GM12801 (cell line): ENCODE results near the gene OR52N2.

ENCODE experiments used
- CTCF ChIP-seq: IDR thresholded peaks from one replicate; pipeline ENCODE4 v1.5.1; 2011; ENCODE audit warnings: control low read depth; ENCODE audit not compliant: insufficient read length; ENCODE audit errors: extremely low read depth

OR52N2 gene

DNA sequence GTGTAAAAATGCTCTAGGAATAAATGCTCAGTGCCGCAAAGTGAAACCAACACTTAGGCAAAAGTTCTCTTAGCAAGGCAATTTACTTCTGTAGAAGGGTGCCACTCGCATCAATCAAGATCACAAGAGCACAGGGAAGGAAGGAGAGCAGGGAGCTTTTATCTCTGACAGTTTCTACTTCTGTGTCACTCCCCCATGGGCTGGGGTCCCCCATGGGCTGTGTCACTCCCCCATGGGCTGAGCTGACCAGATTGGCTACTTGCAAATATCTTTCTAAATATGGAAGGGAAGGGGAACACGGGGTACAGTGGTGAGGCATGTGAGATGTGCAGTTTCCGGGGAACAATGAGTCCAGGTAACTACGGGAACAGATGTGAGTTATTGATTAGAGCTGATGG lies 397 bp downstream of the OR52N2 start:
- TF ChIP-seq CTCF = no peak

GRCh38 chr11:5809905-5810795 lies 1.4 kb downstream of the OR52N2 start:
- TF ChIP-seq CTCF = no peak

GRCh38 chr11:5815534-5815933 lies 6.8 kb downstream of the OR52N2 start:
- no peak for TF ChIP-seq CTCF

- TF ChIP-seq CTCF = no peak
These were observed 9.6 kb downstream of the OR52N2 start for GRCh38 chr11:5818245-5818886.

- no peak for TF ChIP-seq CTCF
These were observed 22.6 kb downstream of the OR52N2 start for GRCh38 chr11:5831196-5831829.

- TF ChIP-seq CTCF = no peak
These were observed 24.7 kb downstream of the OR52N2 start for GRCh38 chr11:5833446-5833845.

DNA sequence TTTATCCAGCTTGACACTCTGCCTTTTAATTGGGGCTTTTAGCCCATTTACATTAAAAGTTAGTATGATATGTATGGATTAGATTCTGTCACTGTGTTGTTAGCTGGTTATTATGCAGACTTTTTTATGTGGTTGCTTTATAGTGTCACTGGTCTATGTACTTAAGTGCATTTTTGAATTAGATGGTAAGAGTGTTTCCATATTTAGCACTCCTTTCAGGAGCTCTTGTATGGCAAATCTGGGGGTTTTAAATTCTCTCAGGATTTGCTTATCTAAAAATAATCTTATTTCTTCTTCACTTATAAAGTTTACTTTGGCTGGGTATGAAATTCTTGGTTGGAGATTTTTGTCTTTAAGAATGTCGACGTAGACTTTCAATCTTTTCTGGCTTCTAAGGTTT lies 29.0 kb downstream of the OR52N2 start:
- no peak for TF ChIP-seq CTCF
